ENCODE data around the gene ACAD8.

- TF ChIP-seq EZH2 (IDR thresholded peaks at IDR 0.05; ENCODE audit: borderline replicate concordance, control insufficient read depth, low read depth, low read length) (no peak), NR2C2 (IDR thresholded peaks at IDR 0.05; ENCODE audit: borderline replicate concordance, control insufficient read depth, insufficient read length, low read depth) (no peak), EP300 (IDR thresholded peaks at IDR 0.05; ENCODE audit: borderline replicate concordance in 1 of 2, control insufficient read depth in 1 of 2, low read depth in 2 of 2, low read length in 2 of 2) (no peak)
Measured at GRCh38 chr11:134275188-134275533, 21.8 kb downstream of the ACAD8 start.

Measured in GM12878 (cell line).